GM19023 (cell line): Measurements from ENCODE around the gene SAXO1.

ENCODE experiments used
- ATAC-seq: cut with Tn5 transposase; IDR thresholded peaks from one replicate; pipeline ENCODE4 v1.9.1; 2021; ENCODE audit warnings: mild to moderate bottlenecking, moderate library complexity; ENCODE audit not compliant: unreplicated experiment

SAXO1 gene

DNA sequence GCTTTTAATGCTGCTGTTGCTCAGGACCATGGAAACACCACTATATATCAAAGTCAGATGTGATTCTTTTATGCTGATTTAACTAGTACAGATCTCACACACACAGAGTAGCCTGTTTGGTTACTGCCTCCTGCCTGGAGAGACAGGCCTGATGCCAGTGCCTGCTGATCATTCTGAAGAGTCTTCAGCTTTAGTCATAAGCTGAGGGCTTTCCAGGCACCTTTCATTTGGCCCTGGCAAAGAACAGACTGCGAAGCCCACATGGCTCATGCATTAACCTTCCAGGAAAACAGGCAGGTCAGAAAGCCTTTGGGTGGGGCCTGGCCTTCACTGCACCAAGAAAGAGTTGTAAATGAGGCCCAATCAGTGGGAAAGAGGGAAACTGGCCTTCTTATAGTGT is 144.7 kb downstream of the SAXO1 start:
- no peak for ATAC-seq

GRCh38 chr9:18887546-18887945 is 145.5 kb downstream of the SAXO1 start:
- no peak for ATAC-seq

DNA sequence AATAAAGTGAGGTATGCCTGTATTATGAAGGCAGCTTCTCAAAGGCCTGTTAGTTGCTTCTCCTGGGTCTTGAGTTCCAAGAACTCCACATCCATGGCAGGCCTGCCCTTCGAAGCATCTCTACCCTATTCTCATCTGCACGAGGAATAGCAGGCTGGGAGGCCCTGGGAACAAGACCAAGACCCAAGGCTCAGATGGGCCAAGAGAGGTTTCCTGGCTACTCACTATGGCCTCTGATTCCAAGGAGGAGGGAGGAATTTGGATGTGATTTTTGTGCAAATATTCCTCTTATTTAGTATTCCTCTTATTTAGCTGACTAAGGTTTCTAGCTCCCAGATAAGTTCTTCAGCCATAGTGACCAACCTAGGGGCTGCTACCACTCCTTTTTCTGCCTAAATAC is 151.3 kb downstream of the SAXO1 start:
- ATAC-seq, result no peak

- ATAC-seq, result no peak
These were observed 155.0 kb downstream of the SAXO1 start for GRCh38 chr9:18877984-18878383.
